RWPE1 (cell line): ENCODE measurements around the gene FGF12.
"Not testable (repeated sequence)": the region's sequence is repeated elsewhere in the genome, so short reads cannot be mapped to it uniquely, and the experiment has no call there.

Experiments used
- CTCF ChIA-PET: fragments of 350-600 bp; sonication (Branson Sonifier 250); formaldehyde crosslinking; extraction: SDS; loops from one replicate; lab custom pipeline; 2021; lab: Yijun Ruan, JAX
- POLR2A ChIA-PET: fragments of 400-600 bp; formaldehyde crosslinking; extraction: SDS; loops from one replicate; lab custom pipeline; 2020; ENCODE audit warnings: antibody characterized with exemption; ENCODE audit not compliant: low non-redundant PET; lab: Yijun Ruan, JAX
- DNase-seq: peaks from one replicate; pipeline ENCODE4 v3.0.0; 2012; ENCODE audit warnings: low spot score
- H3K27ac ChIP-seq: fragments of 450-650 bp; 2 replicates; pipeline ENCODE4 v1.5.1; 2017
- TF ChIP-seq, protein P1 (sequence below): fragments of 450-650 bp; conservative IDR thresholded peaks from 2 replicates; pipeline ENCODE4 v1.5.1; 2017; ENCODE audit warnings: low read depth, mild to moderate bottlenecking

FGF12 gene

DNA sequence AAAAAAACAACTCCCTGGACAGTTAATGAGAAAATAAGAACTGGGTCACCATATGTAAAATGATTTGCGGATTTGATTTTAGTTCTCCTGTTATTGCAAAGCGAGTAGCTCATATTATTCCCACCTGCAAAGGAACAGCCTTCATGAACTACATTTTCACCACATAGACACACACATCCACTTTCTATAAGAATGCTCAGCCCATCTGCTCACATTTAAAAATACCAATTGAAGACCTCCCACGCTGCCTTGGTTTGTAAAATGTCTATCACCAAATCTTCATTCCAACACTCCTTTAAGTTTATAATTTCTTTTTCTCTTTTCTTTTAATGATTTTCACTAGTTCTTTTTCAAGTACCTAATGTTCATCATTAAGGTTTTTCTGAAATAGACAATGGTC lies 148.6 kb downstream of the FGF12 start:
- DNase-seq: no peak
- ChIA-PET CTCF (no interaction called here), POLR2A (no interaction called here)
- TF ChIP-seq, protein P1, sequence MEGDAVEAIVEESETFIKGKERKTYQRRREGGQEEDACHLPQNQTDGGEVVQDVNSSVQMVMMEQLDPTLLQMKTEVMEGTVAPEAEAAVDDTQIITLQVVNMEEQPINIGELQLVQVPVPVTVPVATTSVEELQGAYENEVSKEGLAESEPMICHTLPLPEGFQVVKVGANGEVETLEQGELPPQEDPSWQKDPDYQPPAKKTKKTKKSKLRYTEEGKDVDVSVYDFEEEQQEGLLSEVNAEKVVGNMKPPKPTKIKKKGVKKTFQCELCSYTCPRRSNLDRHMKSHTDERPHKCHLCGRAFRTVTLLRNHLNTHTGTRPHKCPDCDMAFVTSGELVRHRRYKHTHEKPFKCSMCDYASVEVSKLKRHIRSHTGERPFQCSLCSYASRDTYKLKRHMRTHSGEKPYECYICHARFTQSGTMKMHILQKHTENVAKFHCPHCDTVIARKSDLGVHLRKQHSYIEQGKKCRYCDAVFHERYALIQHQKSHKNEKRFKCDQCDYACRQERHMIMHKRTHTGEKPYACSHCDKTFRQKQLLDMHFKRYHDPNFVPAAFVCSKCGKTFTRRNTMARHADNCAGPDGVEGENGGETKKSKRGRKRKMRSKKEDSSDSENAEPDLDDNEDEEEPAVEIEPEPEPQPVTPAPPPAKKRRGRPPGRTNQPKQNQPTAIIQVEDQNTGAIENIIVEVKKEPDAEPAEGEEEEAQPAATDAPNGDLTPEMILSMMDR: no peak
- H3K27ac ChIP-seq: no peak overlapping the region

DNA sequence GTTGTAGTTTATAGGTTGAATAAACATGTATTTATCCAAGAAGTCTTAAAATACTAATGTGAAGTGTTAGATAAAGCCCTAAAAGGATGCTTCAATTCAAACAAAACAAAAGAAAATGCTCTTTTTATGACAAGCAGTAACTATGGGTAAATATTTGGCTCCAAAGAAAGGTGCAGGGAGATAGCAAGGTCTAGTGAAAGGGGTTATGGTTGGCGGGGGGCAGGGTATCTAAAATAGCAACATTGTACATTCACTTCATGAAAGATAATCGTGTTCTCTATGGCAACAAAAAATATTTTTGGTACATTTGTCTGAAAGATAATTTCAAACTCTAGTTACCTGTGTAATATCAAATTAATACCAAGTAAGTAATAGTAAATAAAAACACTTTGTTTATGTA lies 149.5 kb downstream of the FGF12 start:
- no peak for DNase-seq
- H3K27ac ChIP-seq: no peak overlapping the region
- CTCF ChIA-PET: no interaction called here
- TF ChIP-seq, protein P1: no peak
- POLR2A ChIA-PET: no interaction called here

DNA sequence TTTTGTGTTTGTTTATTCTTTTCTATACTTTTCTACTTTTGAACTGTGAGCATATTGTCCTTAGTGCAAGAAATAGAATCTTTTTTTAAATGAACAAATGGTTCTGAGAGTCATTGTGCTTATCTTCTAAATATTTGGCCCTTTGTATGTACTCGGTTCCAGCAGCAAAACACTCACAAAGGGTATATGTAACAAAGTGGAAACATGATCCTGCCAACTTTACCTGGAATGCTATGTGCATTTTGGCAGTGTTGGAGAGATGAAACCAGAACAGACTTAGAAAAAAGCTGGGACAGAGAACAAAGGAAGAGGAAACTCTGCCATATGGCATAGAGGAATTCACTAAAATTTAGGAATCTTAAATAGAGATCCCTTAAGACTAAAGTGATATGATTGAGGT lies 150.1 kb downstream of the FGF12 start:
- no peak overlapping the region for H3K27ac ChIP-seq
- TF ChIP-seq, protein P1: no peak
- ChIA-PET CTCF (no interaction called here), POLR2A (no interaction called here)
- DNase-seq: no peak

DNA sequence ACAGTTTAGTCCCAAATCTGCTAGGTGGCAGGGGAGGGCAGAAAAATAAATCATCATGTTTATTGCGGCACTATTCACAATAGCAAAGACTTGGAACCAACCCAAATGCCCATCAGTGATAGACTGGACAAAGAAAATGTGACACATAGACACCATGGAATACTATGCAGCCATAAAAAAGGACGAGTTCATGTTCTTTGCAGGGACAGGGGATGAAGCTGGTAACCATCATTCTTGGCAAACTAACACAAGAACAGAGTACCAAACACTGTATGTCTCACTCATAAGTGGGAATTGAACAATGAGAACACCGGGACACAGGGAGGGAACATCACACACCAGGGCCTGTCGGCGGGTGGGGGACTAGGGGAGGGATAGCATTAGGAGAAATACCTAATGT lies 150.6 kb downstream of the FGF12 start:
- CTCF ChIA-PET, DNase-seq, POLR2A ChIA-PET, H3K27ac ChIP-seq: not testable (repeated sequence)

DNA sequence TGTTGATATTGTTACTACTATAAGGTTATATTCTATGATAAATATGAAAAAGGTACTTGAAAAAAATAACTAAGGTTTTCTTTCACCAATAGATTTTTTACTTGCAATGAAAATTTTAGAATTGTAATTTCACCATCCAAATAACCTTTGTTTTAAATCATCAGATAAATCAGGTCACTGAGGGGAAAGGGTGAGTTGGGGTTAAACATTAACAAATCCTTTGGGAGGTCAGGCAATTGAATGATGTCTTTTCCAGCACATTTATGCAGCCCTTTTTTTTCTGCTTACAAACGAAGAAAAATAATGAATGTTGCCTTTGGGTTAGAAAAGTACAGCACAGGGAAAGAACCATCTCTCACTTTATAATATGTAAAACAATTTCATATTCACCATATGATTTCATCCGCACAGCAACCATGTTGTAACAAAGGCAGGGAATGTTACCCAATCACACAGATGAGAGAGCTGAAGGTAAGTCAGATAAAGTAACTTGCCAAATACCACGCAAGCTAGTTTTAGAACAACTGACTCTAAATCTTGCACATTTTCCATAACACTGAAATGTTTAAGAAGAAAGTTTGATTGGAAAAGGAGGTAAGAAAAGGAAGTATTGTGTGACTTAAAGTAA lies 151.3 kb downstream of the FGF12 start:
- no peak for DNase-seq
- TF ChIP-seq, protein P1: no peak
- POLR2A ChIA-PET: no interaction called here
- CTCF ChIA-PET: interaction anchor here (0.6 kb wide), 1 partner anchor 465 kb away, joined by 3 read pairs; no protein-coding TSS in a partner anchor
- no peak overlapping the region for H3K27ac ChIP-seq

DNA sequence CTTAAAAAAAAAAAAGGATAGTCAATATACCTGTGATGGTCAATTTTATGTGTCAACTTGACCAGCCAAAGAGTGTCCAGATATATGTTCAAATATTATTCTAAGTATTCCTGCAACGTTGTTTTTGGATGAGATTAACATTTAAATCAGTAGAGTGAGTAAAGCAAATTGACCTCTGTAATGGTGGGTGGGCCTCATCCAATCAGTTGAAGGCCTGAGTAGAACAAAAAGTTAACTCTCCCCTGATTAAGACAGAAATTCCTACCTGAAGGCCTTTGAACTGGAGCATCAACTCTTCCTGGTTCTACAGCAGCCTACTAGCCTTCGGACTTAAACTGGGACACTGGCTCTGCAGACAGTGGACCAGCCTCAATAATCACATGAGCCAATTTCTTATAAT lies 154.1 kb downstream of the FGF12 start:
- TF ChIP-seq, protein P1: no peak

More for the DNA sequence above, 154.1 kb downstream of the FGF12 start:
- DNase-seq: no peak
- H3K27ac ChIP-seq: no peak overlapping the region
- POLR2A ChIA-PET: no interaction called here
- CTCF ChIA-PET: no interaction called here
